Karpas-422 (cell line): Measurements from ENCODE around the gene IMPA2. TPM values are rescaled to one million over a fixed set of nuclear protein-coding genes. Genes with fewer than 3 reads are reported as not detected.

Experiments used
- DNase-seq: peaks from one replicate; pipeline ENCODE4 v3.0.0-alpha.2; 2015
- H2AFZ ChIP-seq: fragments of 200-600 bp; sonication (generic); 2 replicates; pipeline ENCODE4 v1.6.1; 2014; ENCODE audit warnings: antibody characterized with exemption, low read length, mixed read lengths
- H3K27ac ChIP-seq: fragments of 200-600 bp; sonication (generic); 2 replicates; pipeline ENCODE4 v1.5.1; 2014; ENCODE audit warnings: mild to moderate bottlenecking, low read length, moderate library complexity
- H3K27me3 ChIP-seq: fragments of 200-600 bp; sonication (generic); 2 replicates; pipeline ENCODE4 v1.6.1; 2014; ENCODE audit warnings: low read length, mixed read lengths
- H3K36me3 ChIP-seq: fragments of 200-600 bp; sonication (generic); 2 replicates; pipeline ENCODE4 v1.6.1; 2014; ENCODE audit warnings: low read length, mixed read lengths; ENCODE audit not compliant: insufficient read depth
- H3K4me1 ChIP-seq: fragments of 200-600 bp; sonication (generic); 2 replicates; pipeline ENCODE4 v1.6.1; 2014; ENCODE audit warnings: mild to moderate bottlenecking, low read length, mixed read lengths
- H3K4me2 ChIP-seq: fragments of 200-600 bp; sonication (generic); 2 replicates; pipeline ENCODE4 v1.6.1; 2014; ENCODE audit warnings: low read length, low read depth, mild to moderate bottlenecking; ENCODE audit not compliant: poor library complexity, severe bottlenecking
- H3K4me3 ChIP-seq: fragments of 200-600 bp; sonication (generic); 2 replicates; pipeline ENCODE4 v1.5.1; 2014; ENCODE audit warnings: mild to moderate bottlenecking, antibody characterized with exemption, low read length, mixed read lengths
- H3K79me2 ChIP-seq: fragments of 200-600 bp; sonication (generic); 2 replicates; pipeline ENCODE4 v1.6.1; 2014; ENCODE audit warnings: mild to moderate bottlenecking, low read length, mixed read lengths
- H3K9ac ChIP-seq: fragments of 200-600 bp; sonication (generic); 2 replicates; pipeline ENCODE4 v1.6.0; 2014; ENCODE audit warnings: low read length
- H3K9me2 ChIP-seq: fragments of 200-600 bp; sonication (generic), shearing (Covaris generic); replicated peaks from 2 replicates; pipeline ENCODE4 v1.6.0; 2014; ENCODE audit warnings: mild to moderate bottlenecking, low read length, moderate library complexity; ENCODE audit not compliant: insufficient read depth
- H3K9me3 ChIP-seq: fragments of 300-700, 200-600 bp; sonication (generic); 2 replicates; pipeline ENCODE4 v1.6.1; 2014; ENCODE audit warnings: low read length, mixed read lengths
- H4K20me1 ChIP-seq: fragments of 200-600 bp; sonication (generic); 2 replicates; pipeline ENCODE4 v1.6.1; 2014; ENCODE audit warnings: mild to moderate bottlenecking, antibody characterized with exemption, low read length, low read depth; ENCODE audit not compliant: insufficient read depth
- total RNA-seq: library from RNA; depleted of rRNA; stranded (reverse); fragments of >200 nt; shearing (Covaris generic); gene quantifications from 2 replicates; pipeline ENCODE4 v1.2.3, GENCODE V29; 2014; ENCODE audit warnings: low replicate concordance

IMPA2 gene
- total RNA-seq, 1 experiment from 2014 or later, result 0.89 TPM

GRCh38 chr18:11980494-11981191, 664 bp upstream of the IMPA2 start:
- peak overlapping the region; percentile 91 for H3K4me2 ChIP-seq
- no peaks in the 10 kb centered on the region for H3K36me3 ChIP-seq
- H3K9ac ChIP-seq, result peak overlapping the region; percentile 78
- no peaks in the 10 kb centered on the region for H3K79me2 ChIP-seq
- no peaks in the 10 kb centered on the region for H4K20me1 ChIP-seq
- H3K27me3 ChIP-seq, result no peaks in the 10 kb centered on the region
- H3K9me2 ChIP-seq, result no peaks in the 10 kb centered on the region
- H2AFZ ChIP-seq, result peak overlapping the region; percentile 93
- H3K27ac ChIP-seq, result no peak overlapping the region
- H3K4me3 ChIP-seq, result peak overlapping the region; percentile 70
- H3K9me3 ChIP-seq, result no peaks in the 10 kb centered on the region
- peaks cover 19% of the 10 kb centered on the region for H3K4me1 ChIP-seq
- DNase-seq, result peak; percentile 99

GRCh38 chr18:11981543-11982366, 448 bp downstream of the IMPA2 start:
- no peak overlapping the region for H3K27ac ChIP-seq
- peak overlapping the region; percentile 86; the same call in 1 of the 2 replicates for H2AFZ ChIP-seq

GRCh38 chr18:11982981-11983380, 1.7 kb downstream of the IMPA2 start:
- Histone ChIP-seq H3K27me3 (no peaks in the 10 kb centered on the region), H3K27ac (no peak overlapping the region), H3K9me2 (no peaks in the 10 kb centered on the region), H3K9me3 (no peaks in the 10 kb centered on the region), H3K9ac (no peak overlapping the region), H3K36me3 (no peaks in the 10 kb centered on the region), H4K20me1 (no peaks in the 10 kb centered on the region), H2AFZ (no peak overlapping the region), H3K79me2 (no peaks in the 10 kb centered on the region), H3K4me1 (peaks cover 19% of the 10 kb centered on the region), H3K4me2 (no peak overlapping the region), H3K4me3 (no peak overlapping the region)
- DNase-seq, result no peak

More at GRCh38 chr18:11981543-11982366, 448 bp downstream of the IMPA2 start:
- no peaks in the 10 kb centered on the region for H3K9me3 ChIP-seq
- DNase-seq, result no peak
- H3K9me2 ChIP-seq, result no peaks in the 10 kb centered on the region
- no peaks in the 10 kb centered on the region for H4K20me1 ChIP-seq
- H3K27me3 ChIP-seq, result no peaks in the 10 kb centered on the region
- H3K36me3 ChIP-seq, result no peaks in the 10 kb centered on the region
- peak overlapping the region; percentile 76 for H3K4me3 ChIP-seq
- H3K79me2 ChIP-seq, result no peaks in the 10 kb centered on the region
- peak overlapping the region; percentile 71 for H3K9ac ChIP-seq
- H3K4me2 ChIP-seq, result peak overlapping the region; percentile 91
- peaks cover 19% of the 10 kb centered on the region for H3K4me1 ChIP-seq

- no peak overlapping the region for H3K4me2 ChIP-seq
- H3K9me3 ChIP-seq, result no peaks in the 10 kb centered on the region
- no peak overlapping the region for H3K4me3 ChIP-seq
- no peaks in the 10 kb centered on the region for H4K20me1 ChIP-seq
- no peak overlapping the region for H3K9ac ChIP-seq
- no peaks in the 10 kb centered on the region for H3K27me3 ChIP-seq
- DNase-seq, result no peak
- no peaks in the 10 kb centered on the region for H3K9me2 ChIP-seq
- no peak overlapping the region for H3K27ac ChIP-seq
- peaks cover 19% of the 10 kb centered on the region for H3K4me1 ChIP-seq
- H3K36me3 ChIP-seq, result no peaks in the 10 kb centered on the region
- H2AFZ ChIP-seq, result no peak overlapping the region
- H3K79me2 ChIP-seq, result no peaks in the 10 kb centered on the region
These were observed 2.3 kb downstream of the IMPA2 start for GRCh38 chr18:11983592-11983991.

GRCh38 chr18:11984091-11984490, 2.8 kb downstream of the IMPA2 start:
- DNase-seq, result no peak
- no peaks in the 10 kb centered on the region for H3K79me2 ChIP-seq
- H3K4me2 ChIP-seq, result no peak overlapping the region
- H3K27me3 ChIP-seq, result no peaks in the 10 kb centered on the region
- no peak overlapping the region for H3K27ac ChIP-seq
- H2AFZ ChIP-seq, result no peak overlapping the region
- no peak overlapping the region for H3K9ac ChIP-seq
- H3K4me1 ChIP-seq, result peaks cover 19% of the 10 kb centered on the region
- no peaks in the 10 kb centered on the region for H3K36me3 ChIP-seq
- no peaks in the 10 kb centered on the region for H3K9me3 ChIP-seq
- H4K20me1 ChIP-seq, result no peaks in the 10 kb centered on the region
- H3K4me3 ChIP-seq, result no peak overlapping the region
- H3K9me2 ChIP-seq, result no peaks in the 10 kb centered on the region

- Histone ChIP-seq H3K27ac (no peak overlapping the region), H4K20me1 (no peaks in the 10 kb centered on the region), H3K9me2 (no peaks in the 10 kb centered on the region), H3K9ac (no peak overlapping the region), H2AFZ (no peak overlapping the region), H3K9me3 (no peaks in the 10 kb centered on the region), H3K79me2 (no peaks in the 10 kb centered on the region), H3K27me3 (no peaks in the 10 kb centered on the region), H3K4me1 (peaks cover 11% of the 10 kb centered on the region), H3K4me2 (no peak overlapping the region), H3K36me3 (no peaks in the 10 kb centered on the region), H3K4me3 (no peak overlapping the region)
- DNase-seq, result no peak
These were observed 4.3 kb downstream of the IMPA2 start for GRCh38 chr18:11985586-11985985.

GRCh38 chr18:11986061-11986460, 4.8 kb downstream of the IMPA2 start:
- Histone ChIP-seq H3K4me2 (no peak overlapping the region), H3K4me3 (no peak overlapping the region), H2AFZ (no peak overlapping the region), H3K9me3 (no peaks in the 10 kb centered on the region), H3K9ac (no peak overlapping the region), H3K79me2 (no peaks in the 10 kb centered on the region), H3K27ac (no peak overlapping the region), H3K27me3 (no peaks in the 10 kb centered on the region), H3K36me3 (no peaks in the 10 kb centered on the region), H4K20me1 (no peaks in the 10 kb centered on the region), H3K4me1 (peaks cover 10% of the 10 kb centered on the region), H3K9me2 (no peaks in the 10 kb centered on the region)
- no peak for DNase-seq

- Histone ChIP-seq H3K79me2 (no peaks in the 10 kb centered on the region), H3K4me1 (no peaks in the 10 kb centered on the region), H3K4me2 (no peak overlapping the region)
These were observed 6.2 kb downstream of the IMPA2 start for GRCh38 chr18:11987527-11987926.

More at GRCh38 chr18:11987527-11987926, 6.2 kb downstream of the IMPA2 start:
- no peak overlapping the region for H3K27ac ChIP-seq
- no peak for DNase-seq
- no peak overlapping the region for H3K4me3 ChIP-seq
- no peaks in the 10 kb centered on the region for H3K9me3 ChIP-seq
- H2AFZ ChIP-seq, result no peak overlapping the region
- no peaks in the 10 kb centered on the region for H3K27me3 ChIP-seq
- H3K9ac ChIP-seq, result no peak overlapping the region
- no peaks in the 10 kb centered on the region for H4K20me1 ChIP-seq
- no peaks in the 10 kb centered on the region for H3K36me3 ChIP-seq
- H3K9me2 ChIP-seq, result no peaks in the 10 kb centered on the region
